Measurements from ENCODE around the gene SERGEF. TPM values are rescaled to one million over a fixed set of nuclear protein-coding genes. Genes with fewer than 3 reads are reported as not detected.

SERGEF gene
- total and polyA plus RNA-seq, 9 donors = 42.0 to 76.3 (median 59.7) TPM

- no peaks in the 10 kb centered on the region for H3K27me3 ChIP-seq
- no peak overlapping the region for H3K27ac ChIP-seq
- no peak for DNase-seq
- no peak for TF ChIP-seq EP300 (IDR thresholded peaks at IDR 0.05)
- TF ChIP-seq POLR2A (IDR thresholded peaks at IDR 0.05) = no peak
- TF ChIP-seq, protein P1, sequence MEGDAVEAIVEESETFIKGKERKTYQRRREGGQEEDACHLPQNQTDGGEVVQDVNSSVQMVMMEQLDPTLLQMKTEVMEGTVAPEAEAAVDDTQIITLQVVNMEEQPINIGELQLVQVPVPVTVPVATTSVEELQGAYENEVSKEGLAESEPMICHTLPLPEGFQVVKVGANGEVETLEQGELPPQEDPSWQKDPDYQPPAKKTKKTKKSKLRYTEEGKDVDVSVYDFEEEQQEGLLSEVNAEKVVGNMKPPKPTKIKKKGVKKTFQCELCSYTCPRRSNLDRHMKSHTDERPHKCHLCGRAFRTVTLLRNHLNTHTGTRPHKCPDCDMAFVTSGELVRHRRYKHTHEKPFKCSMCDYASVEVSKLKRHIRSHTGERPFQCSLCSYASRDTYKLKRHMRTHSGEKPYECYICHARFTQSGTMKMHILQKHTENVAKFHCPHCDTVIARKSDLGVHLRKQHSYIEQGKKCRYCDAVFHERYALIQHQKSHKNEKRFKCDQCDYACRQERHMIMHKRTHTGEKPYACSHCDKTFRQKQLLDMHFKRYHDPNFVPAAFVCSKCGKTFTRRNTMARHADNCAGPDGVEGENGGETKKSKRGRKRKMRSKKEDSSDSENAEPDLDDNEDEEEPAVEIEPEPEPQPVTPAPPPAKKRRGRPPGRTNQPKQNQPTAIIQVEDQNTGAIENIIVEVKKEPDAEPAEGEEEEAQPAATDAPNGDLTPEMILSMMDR (IDR thresholded peaks at IDR 0.05) = no peak
- intact Hi-C loops (cut with DNase I) = no loop called here
- peaks cover 3% of the 10 kb centered on the region for H3K4me1 ChIP-seq (ENCODE audit: insufficient read depth)
- H3K9me3 ChIP-seq = no peaks in the 10 kb centered on the region
- H3K4me3 ChIP-seq = no peak overlapping the region
- H3K36me3 ChIP-seq = no peaks in the 10 kb centered on the region
- 92 to 100% (median 100%) methylated on average over 1 of the region's 1 CpG for WGBS, 3 donors
Observed at GRCh38 chr11:18022419-18022818, 9.6 kb upstream of the SERGEF start.

DNA sequence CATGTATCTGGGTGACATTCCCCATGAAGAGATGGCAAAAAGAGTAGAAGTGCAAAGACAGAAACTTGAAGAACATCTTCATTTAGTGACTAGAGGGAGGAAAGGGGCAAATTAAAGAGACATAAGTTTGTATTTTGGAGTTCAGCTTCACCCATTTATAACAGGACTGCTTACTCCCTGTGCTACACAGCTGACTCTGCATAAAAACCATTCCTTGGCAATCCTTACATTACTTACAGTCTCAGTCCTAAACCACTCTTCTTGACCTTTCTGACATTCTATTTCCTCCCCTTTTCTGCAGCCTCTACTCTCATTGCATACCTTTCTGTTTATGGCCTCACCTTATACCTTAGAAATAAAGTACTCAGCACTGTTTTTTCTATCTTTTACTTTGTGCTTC is 6.8 kb upstream of the SERGEF start:
- H3K4me3 ChIP-seq = no peak overlapping the region
- DNase-seq = no peak
- H3K9me3 ChIP-seq = no peaks in the 10 kb centered on the region
- intact Hi-C loops (cut with DNase I) = no loop called here
- H3K27me3 ChIP-seq = no peaks in the 10 kb centered on the region
- H3K27ac ChIP-seq = no peak overlapping the region
- no peak for TF ChIP-seq POLR2A (IDR thresholded peaks at IDR 0.05)
- TF ChIP-seq, protein P1 (IDR thresholded peaks at IDR 0.05) = no peak
- TF ChIP-seq EP300 (IDR thresholded peaks at IDR 0.05) = no peak
- no peaks in the 10 kb centered on the region for H3K4me1 ChIP-seq (ENCODE audit: insufficient read depth)
- H3K36me3 ChIP-seq = no peaks in the 10 kb centered on the region

DNA sequence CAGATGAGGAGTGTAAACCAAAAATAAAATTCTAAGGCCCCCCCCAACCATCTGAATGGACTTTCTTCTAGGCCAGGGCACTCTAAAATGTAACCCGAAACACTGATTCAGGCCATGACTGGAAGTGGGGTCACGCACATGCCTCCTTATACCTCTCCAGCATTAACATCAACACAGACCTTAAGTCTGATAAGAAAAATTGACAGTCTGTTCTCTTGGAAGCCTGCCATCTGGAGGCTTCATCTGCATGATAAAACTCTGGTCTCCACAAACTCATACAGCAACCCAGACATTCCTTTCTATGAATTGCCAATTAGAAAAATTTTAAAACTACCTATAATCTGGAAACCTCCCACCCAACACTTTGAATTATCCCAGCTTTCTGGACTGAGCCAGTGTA is 3.9 kb upstream of the SERGEF start:
- Histone ChIP-seq H3K36me3 (no peaks in the 10 kb centered on the region), H3K4me1 (ENCODE audit: insufficient read depth) (peaks cover 4% of the 10 kb centered on the region), H3K9me3 (no peaks in the 10 kb centered on the region), H3K27me3 (no peaks in the 10 kb centered on the region), H3K27ac (no peak overlapping the region), H3K4me3 (no peak overlapping the region)
- intact Hi-C loops (cut with DNase I) = no loop called here
- TF ChIP-seq EP300 (IDR thresholded peaks at IDR 0.05) (no peak), POLR2A (IDR thresholded peaks at IDR 0.05) (no peak)
- TF ChIP-seq, protein P1 (IDR thresholded peaks at IDR 0.05) = no peak
- 85 to 93% (median 90%) methylated on average over 2 of the region's 2 CpGs for WGBS, 3 donors
- DNase-seq = no peak

GRCh38 chr11:18014876-18015275 is 2.0 kb upstream of the SERGEF start:
- intact Hi-C loops (cut with DNase I) = no loop called here
- no peak overlapping the region for H3K27ac ChIP-seq
- peaks cover 4% of the 10 kb centered on the region for H3K4me1 ChIP-seq (ENCODE audit: insufficient read depth)
- H3K27me3 ChIP-seq = no peaks in the 10 kb centered on the region
- H3K4me3 ChIP-seq = no peak overlapping the region
- no peaks in the 10 kb centered on the region for H3K36me3 ChIP-seq
- TF ChIP-seq POLR2A (IDR thresholded peaks at IDR 0.05) = no peak
- DNase-seq = no peak
- no peaks in the 10 kb centered on the region for H3K9me3 ChIP-seq

DNA sequence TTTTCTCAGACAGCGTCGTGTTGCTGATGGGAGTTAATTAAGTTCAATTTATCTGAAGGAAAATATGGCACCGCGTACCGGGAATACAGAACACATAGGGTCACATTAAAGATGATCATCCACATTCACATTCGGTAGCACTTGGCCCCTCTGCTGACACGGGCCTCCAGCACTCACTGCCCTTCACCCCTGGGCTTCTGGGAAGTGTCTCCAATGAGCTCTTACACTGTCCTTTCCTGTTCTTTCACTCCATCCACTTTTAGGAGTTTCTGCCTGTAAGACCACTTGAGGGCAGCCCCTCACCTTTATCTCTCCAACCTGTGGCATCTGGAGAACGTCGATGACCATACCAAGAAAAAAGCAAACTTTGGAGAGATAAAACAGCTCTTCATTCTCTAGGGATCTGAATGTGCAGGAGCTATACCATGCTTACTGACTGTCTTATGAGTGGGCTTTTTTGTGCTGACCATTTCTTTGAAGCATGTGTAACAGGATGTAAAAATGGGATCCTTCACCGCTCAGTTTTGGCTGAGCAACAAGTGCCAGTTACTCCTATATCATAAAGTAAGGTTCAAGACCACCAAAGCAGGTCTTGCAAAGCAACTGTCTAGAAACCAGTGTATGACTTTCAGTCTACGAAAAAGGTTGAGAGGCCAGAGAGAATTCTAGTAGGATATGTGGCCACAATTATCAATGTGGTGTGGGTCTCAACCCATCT is 1.1 kb upstream of the SERGEF start:
- Histone ChIP-seq H3K27me3 (no peaks in the 10 kb centered on the region), H3K4me1 (ENCODE audit: insufficient read depth) (peaks cover 4% of the 10 kb centered on the region), H3K27ac (peak overlapping the region in 1 of 2 donors; percentile 84), H3K36me3 (no peaks in the 10 kb centered on the region), H3K9me3 (no peaks in the 10 kb centered on the region), H3K4me3 (peak overlapping the region; percentile 61)
- peak in 4 of 5 donors; percentile 12 to 35 (median 23) for DNase-seq
- intact Hi-C loops (cut with DNase I) = no loop called here
- no peak for TF ChIP-seq EP300 (IDR thresholded peaks at IDR 0.05)
- no peak for TF ChIP-seq POLR2A (IDR thresholded peaks at IDR 0.05)
- TF ChIP-seq, protein P1 (IDR thresholded peaks at IDR 0.05) = no peak
- 15 to 16% (median 15%) methylated on average over 11 of the region's 11 CpGs for WGBS, 3 donors

All from ovary (tissue), 9 donors.